HG03064 (cell line): Measurements from ENCODE around the gene IFT74.
"Not testable (repeated sequence)": the region's sequence is repeated elsewhere in the genome, so short reads cannot be mapped to it uniquely, and the experiment has no call there.

Source experiments
- ATAC-seq: cut with Tn5 transposase; IDR thresholded peaks from one replicate; pipeline ENCODE4 v1.9.1; 2021; ENCODE audit warnings: low read depth; ENCODE audit not compliant: unreplicated experiment

IFT74 gene

GRCh38 chr9:27065288-27065687, 109.1 kb downstream of the IFT74 start:
- no peak for ATAC-seq

- no peak for ATAC-seq
Measured at GRCh38 chr9:27073841-27074728, 117.9 kb downstream of the IFT74 start.

GRCh38 chr9:27078685-27079084, 122.5 kb downstream of the IFT74 start:
- no peak for ATAC-seq

GRCh38 chr9:27085456-27085855, 129.2 kb downstream of the IFT74 start:
- no peak for ATAC-seq

GRCh38 chr9:27086818-27087680, 130.8 kb downstream of the IFT74 start:
- no peak for ATAC-seq

- ATAC-seq, result no peak
Measured at GRCh38 chr9:27088981-27089380, 132.8 kb downstream of the IFT74 start.

- no peak for ATAC-seq
Measured at GRCh38 chr9:27089706-27090105, 133.5 kb downstream of the IFT74 start.

GRCh38 chr9:27090231-27090630, 134.0 kb downstream of the IFT74 start:
- ATAC-seq, result no peak

- ATAC-seq, result no peak
Measured at GRCh38 chr9:27090711-27091110, 134.5 kb downstream of the IFT74 start.

GRCh38 chr9:27092496-27092895, 136.3 kb downstream of the IFT74 start:
- ATAC-seq, result not testable (repeated sequence)

GRCh38 chr9:27093384-27094067, 137.3 kb downstream of the IFT74 start:
- not testable (repeated sequence) for ATAC-seq

GRCh38 chr9:27094640-27095298, 138.6 kb downstream of the IFT74 start:
- ATAC-seq, result no peak

- ATAC-seq, result no peak
Measured at GRCh38 chr9:27107241-27107640, 151.0 kb downstream of the IFT74 start.

GRCh38 chr9:27108981-27109541, 152.8 kb downstream of the IFT74 start, which contains the start of gene TEK:
TEK (plus strand) TSS chr9:27109225; CDS start chr9:27109591, 366 bp downstream.
- ATAC-seq, result no peak

- no peak for ATAC-seq
Measured at GRCh38 chr9:27109621-27110020, 153.4 kb downstream of the IFT74 start.

- no peak for ATAC-seq
Measured at GRCh38 chr9:27110181-27110580, 154.0 kb downstream of the IFT74 start.

GRCh38 chr9:27112235-27112634, 156.0 kb downstream of the IFT74 start:
- no peak for ATAC-seq
